ENCODE results near the gene ALCAM.

ALCAM gene

GRCh38 chr3:105429034-105429762, 62.5 kb downstream of the ALCAM start:
- DNase-seq (ENCODE audit: low spot score) = peak; percentile 10

GRCh38 chr3:105430455-105430854, 63.7 kb downstream of the ALCAM start:
- no peak for DNase-seq (ENCODE audit: low spot score)

GRCh38 chr3:105431200-105431599, 64.5 kb downstream of the ALCAM start:
- DNase-seq (ENCODE audit: low spot score) = peak; percentile 10

- no peak for DNase-seq (ENCODE audit: low spot score)
Observed at GRCh38 chr3:105435277-105435676, 68.6 kb downstream of the ALCAM start.

- no peak for DNase-seq (ENCODE audit: low spot score)
Observed at GRCh38 chr3:105436687-105437086, 70.0 kb downstream of the ALCAM start.

- no peak for DNase-seq (ENCODE audit: low spot score)
Observed at GRCh38 chr3:105440113-105440512, 73.4 kb downstream of the ALCAM start.

- no peak for DNase-seq (ENCODE audit: low spot score)
Observed at GRCh38 chr3:105444725-105445124, 78.0 kb downstream of the ALCAM start.

- peak; percentile 9 for DNase-seq (ENCODE audit: low spot score)
Observed at GRCh38 chr3:105448338-105448982, 81.8 kb downstream of the ALCAM start.

- DNase-seq (ENCODE audit: low spot score) = no peak
Observed at GRCh38 chr3:105449414-105449813, 82.7 kb downstream of the ALCAM start.

GRCh38 chr3:105456017-105456416, 89.3 kb downstream of the ALCAM start:
- DNase-seq (ENCODE audit: low spot score) = no peak

GRCh38 chr3:105458518-105459215, 92.0 kb downstream of the ALCAM start:
- DNase-seq (ENCODE audit: low spot score) = peak; percentile 52

- no peak for DNase-seq (ENCODE audit: low spot score)
Observed at GRCh38 chr3:105459566-105460290, 93.0 kb downstream of the ALCAM start.

GRCh38 chr3:105463620-105464019, 96.9 kb downstream of the ALCAM start:
- DNase-seq (ENCODE audit: low spot score) = no peak

GRCh38 chr3:105465251-105465853, 98.6 kb downstream of the ALCAM start:
- no peak for DNase-seq (ENCODE audit: low spot score)

GRCh38 chr3:105466072-105466471, 99.4 kb downstream of the ALCAM start:
- no peak for DNase-seq (ENCODE audit: low spot score)

GRCh38 chr3:105466495-105467404, 100.0 kb downstream of the ALCAM start:
- no peak for DNase-seq (ENCODE audit: low spot score)

- no peak for DNase-seq (ENCODE audit: low spot score)
Observed at GRCh38 chr3:105470851-105471250, 104.1 kb downstream of the ALCAM start.

- DNase-seq (ENCODE audit: low spot score) = peak; percentile 76
Observed at GRCh38 chr3:105473521-105474223, 107.0 kb downstream of the ALCAM start.

- DNase-seq (ENCODE audit: low spot score) = no peak
Observed at GRCh38 chr3:105480768-105481167, 114.1 kb downstream of the ALCAM start.

- DNase-seq (ENCODE audit: low spot score) = no peak
Observed at GRCh38 chr3:105483476-105483875, 116.8 kb downstream of the ALCAM start.

Measured in AG20443 (cell line).